ENCODE data around the gene HIVEP2.
A peak's percentile ranks its signal among the peaks of the same experiment; 100 is the strongest.

The HIVEP2 gene

GRCh38 chr6:142786476-142786875 lies 158.5 kb downstream of the HIVEP2 start:
- no peak overlapping the region for H3K4me3 ChIP-seq
- H3K27ac ChIP-seq: no peak overlapping the region
- peaks cover 0 to 17% (median 0%) of the 10 kb centered on the region in 4 donors for H3K4me1 ChIP-seq
- no peak for TF ChIP-seq CTCF (IDR thresholded peaks at IDR 0.05)
- no peaks in the 10 kb centered on the region for H3K27me3 ChIP-seq
- H3K9me3 ChIP-seq: no peaks in the 10 kb centered on the region
- intact Hi-C loops (cut with DNase I; ENCODE audit: low total_unique reads): no loop called here
- no peaks in the 10 kb centered on the region for H3K36me3 ChIP-seq
- DNase-seq: no peak

- TF ChIP-seq CTCF (IDR thresholded peaks at IDR 0.05): no peak
- H3K27ac ChIP-seq: no peak overlapping the region
- H3K4me1 ChIP-seq: peaks cover 0 to 32% (median 0%) of the 10 kb centered on the region in 4 donors
- H3K36me3 ChIP-seq: no peaks in the 10 kb centered on the region
- H3K9me3 ChIP-seq: no peaks in the 10 kb centered on the region
- intact Hi-C loops (cut with DNase I; ENCODE audit: low total_unique reads): no loop called here
- DNase-seq: no peak
- H3K4me3 ChIP-seq: no peak overlapping the region
- H3K27me3 ChIP-seq: no peaks in the 10 kb centered on the region
These were observed 160.6 kb downstream of the HIVEP2 start for GRCh38 chr6:142784344-142784743.

GRCh38 chr6:142783499-142783898 lies 161.5 kb downstream of the HIVEP2 start:
- DNase-seq: no peak
- H3K4me3 ChIP-seq: no peak overlapping the region
- H3K27me3 ChIP-seq: no peaks in the 10 kb centered on the region
- H3K4me1 ChIP-seq: peaks cover 0 to 32% (median 0%) of the 10 kb centered on the region in 4 donors
- H3K27ac ChIP-seq: no peak overlapping the region
- no peaks in the 10 kb centered on the region for H3K9me3 ChIP-seq
- TF ChIP-seq CTCF (IDR thresholded peaks at IDR 0.05): no peak
- no peaks in the 10 kb centered on the region for H3K36me3 ChIP-seq
- intact Hi-C loops (cut with DNase I; ENCODE audit: low total_unique reads): no loop called here

GRCh38 chr6:142781129-142781528 lies 163.8 kb downstream of the HIVEP2 start:
- Histone ChIP-seq H3K27ac (peak overlapping the region; percentile 51 to 57), H3K27me3 (no peaks in the 10 kb centered on the region), H3K9me3 (no peaks in the 10 kb centered on the region), H3K4me1 (peaks cover 0 to 29% (median 0%) of the 10 kb centered on the region in 4 donors), H3K4me3 (peak overlapping the region; percentile 11 to 20), H3K36me3 (no peaks in the 10 kb centered on the region)
- intact Hi-C loops (cut with DNase I; ENCODE audit: low total_unique reads): no loop called here
- no peak for TF ChIP-seq CTCF (IDR thresholded peaks at IDR 0.05)
- no peak for DNase-seq

- Histone ChIP-seq H3K36me3 (peaks cover 29 to 50% (median 36%) of the 10 kb centered on the region in 3 donors), H3K4me3 (no peak overlapping the region), H3K27me3 (no peaks in the 10 kb centered on the region), H3K27ac (no peak overlapping the region), H3K9me3 (no peaks in the 10 kb centered on the region), H3K4me1 (no peaks in the 10 kb centered on the region)
- intact Hi-C loops (cut with DNase I; ENCODE audit: low total_unique reads): no loop called here
- no peak for TF ChIP-seq CTCF (IDR thresholded peaks at IDR 0.05)
- no peak for DNase-seq
These were observed 170.9 kb downstream of the HIVEP2 start for GRCh38 chr6:142773859-142774648.

All from tibial artery (tissue), 4 donors.